Neural crest cell (in vitro differentiated cells): ENCODE results near the gene DDX10. TPM values are rescaled to one million over a fixed set of nuclear protein-coding genes. Genes with fewer than 3 reads are reported as not detected.

Source experiments
- DNase-seq: peaks from one replicate; pipeline ENCODE4 v3.0.0; 2021; ENCODE audit warnings: low read depth, mixed read lengths, low spot score
- H3K27ac Mint-ChIP-seq: one replicate; pipeline ENCODE4 v1.8.0; 2021; ENCODE audit warnings: mild to moderate bottlenecking, mixed read lengths; ENCODE audit not compliant: unreplicated experiment
- H3K27me3 Mint-ChIP-seq: 2 replicates; pipeline ENCODE4 v1.8.0; 2021; ENCODE audit warnings: low read depth, mild to moderate bottlenecking, mixed read lengths
- H3K36me3 Mint-ChIP-seq: 2 replicates; pipeline ENCODE4 v1.8.0; 2021; ENCODE audit warnings: low read depth, mild to moderate bottlenecking, mixed read lengths
- H3K4me1 Mint-ChIP-seq: 2 replicates; pipeline ENCODE4 v1.8.0; 2021; ENCODE audit warnings: mixed read lengths
- H3K4me3 Mint-ChIP-seq: one replicate; pipeline ENCODE4 v1.8.0; 2021; ENCODE audit warnings: mild to moderate bottlenecking, mixed read lengths
- H3K9me3 Mint-ChIP-seq: 2 replicates; pipeline ENCODE4 v1.8.0; 2021; ENCODE audit warnings: mixed read lengths
- CTCF ChIP-seq: fragments of 200-600 bp; sonication (generic); conservative IDR thresholded peaks from 2 replicates; pipeline ENCODE4 v1.5.0; 2021; ENCODE audit warnings: antibody characterized with exemption, mild to moderate bottlenecking
- total RNA-seq: library from RNA; stranded (reverse); gene quantifications from 2 replicates; pipeline ENCODE4 v1.2.1, GENCODE V29; 2021

The DDX10 gene
- total RNA-seq, 1 donor from 2014 or later: 38.5 TPM

GRCh38 chr11:108959874-108960273 is 295.0 kb downstream of the DDX10 start:
- H3K9me3 Mint-ChIP-seq: peaks cover 3% of the 10 kb centered on the region
- H3K4me1 Mint-ChIP-seq: peaks cover 19% of the 10 kb centered on the region
- H3K27ac Mint-ChIP-seq: no peak overlapping the region

GRCh38 chr11:108960501-108960900 is 295.6 kb downstream of the DDX10 start:
- no peak for DNase-seq
- no peak for TF ChIP-seq CTCF

More at GRCh38 chr11:108959874-108960273, 295.0 kb downstream of the DDX10 start:
- H3K36me3 Mint-ChIP-seq: no peaks in the 10 kb centered on the region
- no peak overlapping the region for H3K4me3 Mint-ChIP-seq
- DNase-seq: no peak
- H3K27me3 Mint-ChIP-seq: no peaks in the 10 kb centered on the region
- TF ChIP-seq CTCF: no peak

GRCh38 chr11:108961095-108961494 is 296.2 kb downstream of the DDX10 start:
- Mint-ChIP-seq H3K36me3 (no peaks in the 10 kb centered on the region), H3K4me1 (peaks cover 19% of the 10 kb centered on the region), H3K4me3 (no peak overlapping the region), H3K27me3 (no peaks in the 10 kb centered on the region), H3K27ac (no peak overlapping the region), H3K9me3 (peaks cover 3% of the 10 kb centered on the region)
- DNase-seq: no peak
- no peak for TF ChIP-seq CTCF

More at GRCh38 chr11:108960501-108960900, 295.6 kb downstream of the DDX10 start:
- H3K36me3 Mint-ChIP-seq: no peaks in the 10 kb centered on the region
- H3K27ac Mint-ChIP-seq: peak overlapping the region; percentile 35
- peaks cover 3% of the 10 kb centered on the region for H3K9me3 Mint-ChIP-seq
- H3K4me1 Mint-ChIP-seq: peaks cover 19% of the 10 kb centered on the region
- no peaks in the 10 kb centered on the region for H3K27me3 Mint-ChIP-seq
- no peak overlapping the region for H3K4me3 Mint-ChIP-seq

GRCh38 chr11:108963118-108963517 is 298.2 kb downstream of the DDX10 start:
- no peaks in the 10 kb centered on the region for H3K36me3 Mint-ChIP-seq
- H3K27me3 Mint-ChIP-seq: no peaks in the 10 kb centered on the region
- H3K4me1 Mint-ChIP-seq: peaks cover 19% of the 10 kb centered on the region
- no peak overlapping the region for H3K27ac Mint-ChIP-seq
- no peak for DNase-seq
- peaks cover 3% of the 10 kb centered on the region for H3K9me3 Mint-ChIP-seq
- no peak for TF ChIP-seq CTCF
- no peak overlapping the region for H3K4me3 Mint-ChIP-seq

GRCh38 chr11:108965306-108966001 is 300.6 kb downstream of the DDX10 start:
- no peaks in the 10 kb centered on the region for H3K27me3 Mint-ChIP-seq
- peaks cover 7% of the 10 kb centered on the region for H3K4me1 Mint-ChIP-seq
- no peak for TF ChIP-seq CTCF
- H3K9me3 Mint-ChIP-seq: peaks cover 3% of the 10 kb centered on the region
- DNase-seq: no peak
- no peak overlapping the region for H3K27ac Mint-ChIP-seq
- H3K4me3 Mint-ChIP-seq: no peak overlapping the region
- no peaks in the 10 kb centered on the region for H3K36me3 Mint-ChIP-seq
